ENCODE measurements around the gene SAP30. TPM values are rescaled to one million over a fixed set of nuclear protein-coding genes. Genes with fewer than 3 reads are reported as not detected.

SAP30 gene
- total and polyA plus RNA-seq, 9 of the 15 experiments (the other 6 are each of a cell fraction or from before 2014, with no cell fraction given) = 5.9 to 51.1 (median 32.6) TPM

DNA sequence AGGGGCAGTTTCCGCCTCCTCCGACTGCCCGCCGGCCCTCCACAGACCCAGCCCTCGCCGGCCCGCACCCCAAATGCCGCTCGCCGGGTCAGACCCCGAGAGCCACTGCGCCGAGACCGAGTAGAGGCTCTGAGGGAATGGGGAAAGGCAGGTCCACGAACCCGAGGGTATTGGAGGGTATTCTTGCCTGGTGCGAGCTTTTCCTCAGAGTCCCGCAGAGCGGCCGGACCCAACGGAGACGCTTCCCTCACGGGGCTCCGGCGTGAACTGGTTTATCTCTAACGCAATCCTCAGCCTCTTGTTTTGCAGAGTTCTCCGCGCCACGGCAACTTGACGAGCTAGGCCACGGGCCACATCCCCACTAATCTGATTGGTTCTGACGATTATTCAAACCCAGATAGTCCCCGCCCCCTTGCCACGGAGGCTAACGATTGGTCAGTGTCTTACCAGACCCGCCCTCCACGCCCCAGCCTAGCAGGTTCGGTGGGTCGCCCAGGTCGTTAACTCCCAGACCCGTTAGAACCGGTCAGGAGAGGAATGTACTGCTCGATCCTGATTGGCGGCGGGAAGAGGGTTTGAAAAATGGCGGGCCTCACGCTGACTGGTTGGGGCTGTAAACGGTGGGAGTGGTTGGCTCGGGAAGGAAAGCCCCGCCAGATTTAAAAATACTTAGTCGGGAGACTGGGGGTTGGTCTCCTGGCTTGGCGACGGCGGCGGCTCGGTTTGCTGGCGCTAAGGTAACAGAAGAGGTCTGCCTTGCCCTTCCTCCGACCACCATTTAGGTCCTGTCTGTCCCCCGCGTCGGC, 36.5 kb upstream of the SAP30 start, which contains the start of gene HMGB2 (continued):
- peak; percentile 12; the same call in 1 of the 2 replicates for TF ChIP-seq STAT5A (IDR thresholded peaks at IDR 0.05; ENCODE audit: borderline replicate concordance, low read length)
- no peak for TF ChIP-seq NCOA4 (IDR thresholded peaks at IDR 0.05; ENCODE audit: partially characterized antibody)
- 0 out of 4 replicates have a peak, but pooled peaks of 1 of the 2 experiments have one; percentile 69 for TF ChIP-seq FOXA3 (CRISPR knock-in tag; conservative IDR thresholded peaks at IDR 0.05 in 1 of 2, IDR thresholded peaks at IDR 0.05 in 1 of 2)
- no peak for TF ChIP-seq DLX4 (CRISPR knock-in tag; IDR thresholded peaks at IDR 0.05)
- no peak for TF ChIP-seq JUNB (CRISPR knock-in tag; conservative IDR thresholded peaks at IDR 0.05)
- TF ChIP-seq NUFIP1 (IDR thresholded peaks at IDR 0.05; ENCODE audit: partially characterized antibody) = no peak
- TF ChIP-seq E2F3 (CRISPR knock-in tag; IDR thresholded peaks at IDR 0.05) = peak; percentile 98
- peak; percentile 83 for TF ChIP-seq PRMT5 (CRISPR knock-in tag; IDR thresholded peaks at IDR 0.05)
- no peak for TF ChIP-seq ZSCAN29 (IDR thresholded peaks at IDR 0.05)
- peak in 1 of 2 experiments; percentile 49; a peak in 1 of 4 replicates for TF ChIP-seq CSDE1 (IDR thresholded peaks at IDR 0.05)
- TF ChIP-seq ZFP30 (CRISPR knock-in tag; IDR thresholded peaks at IDR 0.05; ENCODE audit: borderline replicate concordance) = no peak
- peak; percentile 31; the same call in 1 of the 2 replicates for TF ChIP-seq FOXJ2 (tag; IDR thresholded peaks at IDR 0.05)
- TF ChIP-seq BDP1 (IDR thresholded peaks at IDR 0.05; ENCODE audit: insufficient read depth, insufficient read length) = no peak
- peak; percentile 73; the same call in 1 of the 2 replicates for TF ChIP-seq GATA2 (CRISPR knock-in tag; IDR thresholded peaks at IDR 0.05)
- TF ChIP-seq CC2D1A (IDR thresholded peaks at IDR 0.05) = peak; percentile 100
- no peak for TF ChIP-seq BRF2 (IDR thresholded peaks at IDR 0.05; ENCODE audit: borderline replicate concordance, insufficient read depth, insufficient read length)
- TF ChIP-seq KAT2B (IDR thresholded peaks at IDR 0.05; ENCODE audit: low read depth, low read length) = no peak
- TF ChIP-seq ZNF124 (CRISPR knock-in tag; IDR thresholded peaks at IDR 0.05) = no peak
- TF ChIP-seq MBD2 (IDR thresholded peaks at IDR 0.05; ENCODE audit: borderline replicate concordance, low read depth) = peak; percentile 95
- no peak for TF ChIP-seq SMARCA5 (IDR thresholded peaks at IDR 0.05)
- TF ChIP-seq, protein P1, sequence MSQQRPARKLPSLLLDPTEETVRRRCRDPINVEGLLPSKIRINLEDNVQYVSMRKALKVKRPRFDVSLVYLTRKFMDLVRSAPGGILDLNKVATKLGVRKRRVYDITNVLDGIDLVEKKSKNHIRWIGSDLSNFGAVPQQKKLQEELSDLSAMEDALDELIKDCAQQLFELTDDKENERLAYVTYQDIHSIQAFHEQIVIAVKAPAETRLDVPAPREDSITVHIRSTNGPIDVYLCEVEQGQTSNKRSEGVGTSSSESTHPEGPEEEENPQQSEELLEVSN (IDR thresholded peaks at IDR 0.05; ENCODE audit: borderline replicate concordance in 1 of 2, extremely low read depth in 1 of 2, insufficient read depth in 1 of 2, insufficient read length in 1 of 2, low read depth in 1 of 2, low read length in 1 of 2, poor library complexity in 1 of 2, severe bottlenecking in 1 of 2) = peak; percentile 45 to 85
- no peak for TF ChIP-seq NR4A1 (CRISPR knock-in tag; IDR thresholded peaks at IDR 0.05)
- no peak for TF ChIP-seq NR4A1 (tag; IDR thresholded peaks at IDR 0.05)
- TF ChIP-seq ZNF354B (CRISPR knock-in tag; IDR thresholded peaks at IDR 0.05) = no peak
- TF ChIP-seq DEAF1 (CRISPR knock-in tag; IDR thresholded peaks at IDR 0.05) = 0 out of 2 replicates have a peak, but pooled peaks have one; percentile 8
